Neural progenitor cell (in vitro differentiated cells): ENCODE results near the gene DUSP8.

ENCODE experiments used
- EZH2 ChIP-seq: fragments of 200-600 bp; sonication (generic); IDR thresholded peaks from 2 replicates; pipeline ENCODE4 v1.6.1; 2017; ENCODE audit warnings: antibody characterized with exemption, mild to moderate bottlenecking, moderate library complexity
- TF ChIP-seq, protein P1 (sequence below): fragments of 200-600 bp; sonication (generic); IDR thresholded peaks from 2 replicates; pipeline ENCODE4 v1.5.1; 2017; ENCODE audit warnings: antibody characterized with exemption, mild to moderate bottlenecking

DNA sequence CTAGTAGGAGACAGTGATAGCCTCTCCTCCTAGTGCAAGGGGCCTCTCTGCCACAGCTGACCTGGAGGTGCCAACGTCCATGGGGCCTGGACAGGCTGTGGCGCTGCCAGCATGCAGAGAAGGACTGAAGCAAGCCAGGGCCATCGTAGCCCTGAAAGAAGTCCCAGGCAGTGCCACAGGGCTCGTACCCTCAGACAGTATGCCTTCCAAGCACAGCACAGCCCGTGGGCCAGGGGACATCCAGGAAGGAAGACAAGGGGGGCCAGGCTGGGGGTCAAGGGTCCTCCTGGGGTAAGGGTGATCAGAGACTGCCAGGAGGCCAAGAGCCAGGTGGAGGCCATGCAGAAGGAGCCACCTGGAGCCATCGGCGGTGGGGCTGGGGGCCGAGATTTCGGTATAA lies 65.1 kb downstream of the DUSP8 start:
- TF ChIP-seq, protein P1, sequence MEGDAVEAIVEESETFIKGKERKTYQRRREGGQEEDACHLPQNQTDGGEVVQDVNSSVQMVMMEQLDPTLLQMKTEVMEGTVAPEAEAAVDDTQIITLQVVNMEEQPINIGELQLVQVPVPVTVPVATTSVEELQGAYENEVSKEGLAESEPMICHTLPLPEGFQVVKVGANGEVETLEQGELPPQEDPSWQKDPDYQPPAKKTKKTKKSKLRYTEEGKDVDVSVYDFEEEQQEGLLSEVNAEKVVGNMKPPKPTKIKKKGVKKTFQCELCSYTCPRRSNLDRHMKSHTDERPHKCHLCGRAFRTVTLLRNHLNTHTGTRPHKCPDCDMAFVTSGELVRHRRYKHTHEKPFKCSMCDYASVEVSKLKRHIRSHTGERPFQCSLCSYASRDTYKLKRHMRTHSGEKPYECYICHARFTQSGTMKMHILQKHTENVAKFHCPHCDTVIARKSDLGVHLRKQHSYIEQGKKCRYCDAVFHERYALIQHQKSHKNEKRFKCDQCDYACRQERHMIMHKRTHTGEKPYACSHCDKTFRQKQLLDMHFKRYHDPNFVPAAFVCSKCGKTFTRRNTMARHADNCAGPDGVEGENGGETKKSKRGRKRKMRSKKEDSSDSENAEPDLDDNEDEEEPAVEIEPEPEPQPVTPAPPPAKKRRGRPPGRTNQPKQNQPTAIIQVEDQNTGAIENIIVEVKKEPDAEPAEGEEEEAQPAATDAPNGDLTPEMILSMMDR = no peak
- no peak for TF ChIP-seq EZH2
